ENCODE results near the gene GATA3.

The GATA3 gene

DNA sequence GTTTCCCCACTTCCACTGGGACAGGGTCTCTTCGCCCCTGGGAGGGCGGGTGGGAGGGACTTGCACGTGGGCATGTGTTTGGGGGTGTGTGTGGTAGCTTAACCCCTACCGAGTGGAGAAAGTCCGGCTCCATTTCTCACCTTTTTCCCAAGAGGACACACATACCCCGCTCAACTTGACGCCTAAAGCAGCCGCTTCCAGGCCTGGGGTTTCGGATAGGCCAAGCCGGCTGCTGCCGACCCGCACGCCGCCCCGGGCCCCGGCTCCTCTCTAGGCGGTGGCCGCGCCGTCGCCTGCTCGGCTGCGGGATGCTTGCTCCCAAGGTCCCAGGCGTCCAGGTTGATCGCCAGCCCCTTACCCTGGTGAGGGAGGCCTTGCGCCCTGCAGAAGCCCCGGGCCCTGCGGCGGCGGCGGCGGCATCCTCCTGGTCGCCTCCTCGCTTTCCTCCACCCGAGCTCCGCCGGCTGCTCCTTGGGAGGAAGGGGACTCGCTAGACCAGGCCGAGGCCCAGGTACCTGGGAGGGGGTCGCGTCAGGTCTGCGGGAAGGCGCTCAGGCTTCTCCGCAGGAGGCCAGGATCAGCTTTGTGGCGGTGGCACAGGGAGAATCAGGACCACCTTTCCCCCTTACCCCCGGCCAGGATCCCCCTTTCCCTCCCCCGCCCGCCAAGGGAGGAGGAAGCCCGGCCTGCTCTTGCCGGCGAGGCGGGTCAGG, 3.2 kb upstream of the GATA3 start:
- DNase-seq: no peak

DNA sequence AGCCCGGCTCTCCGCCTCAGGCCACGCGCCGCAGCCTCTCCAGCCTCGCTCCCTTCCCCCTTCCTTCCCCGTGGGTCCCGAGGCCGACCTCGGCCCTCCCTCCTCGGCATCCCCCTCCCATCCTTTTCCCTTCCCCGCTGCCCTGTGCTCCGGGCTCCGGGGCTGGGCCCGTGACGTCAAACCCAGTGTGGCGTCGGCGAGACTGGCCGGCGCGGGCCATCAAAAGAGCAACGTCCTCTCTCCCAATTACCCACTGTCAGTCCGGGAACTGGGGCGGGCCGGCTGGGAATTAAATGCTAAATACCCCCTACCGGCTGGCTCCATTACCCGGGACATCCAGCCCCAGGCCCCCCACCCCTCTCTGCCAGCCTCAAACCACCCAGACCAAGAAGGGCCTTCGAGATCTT, 2.6 kb upstream of the GATA3 start:
- DNase-seq: no peak

DNA sequence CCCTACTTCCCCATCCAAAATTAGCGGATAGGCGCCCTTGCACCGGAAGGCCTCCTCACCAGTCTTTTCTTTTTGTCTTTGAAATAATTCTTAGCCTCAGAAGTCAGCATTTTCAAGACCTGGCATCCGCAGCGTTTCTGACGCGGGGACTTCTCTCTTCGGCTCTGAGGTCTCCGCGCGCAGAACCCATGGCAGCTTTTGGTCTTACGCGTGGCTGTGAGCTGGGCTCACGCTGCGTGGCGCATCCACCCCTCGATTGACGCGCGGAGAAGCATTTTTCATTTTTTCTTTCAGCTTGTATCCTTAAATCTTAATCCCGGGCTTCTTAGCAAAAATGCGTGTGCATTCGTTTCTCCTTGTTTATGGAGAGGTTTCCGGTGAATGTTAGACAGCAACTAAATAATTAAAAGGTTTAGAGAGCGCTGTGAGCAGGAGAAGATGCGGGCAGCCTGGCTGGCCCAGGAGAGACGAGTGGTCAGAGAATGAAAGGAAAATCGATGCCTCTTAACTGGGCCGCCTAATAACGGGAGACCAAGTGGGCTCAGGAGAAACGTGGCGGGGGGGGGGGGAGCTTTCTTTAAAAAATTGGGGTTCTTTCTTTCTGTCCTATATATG, 2.0 kb upstream of the GATA3 start:
- DNase-seq: no peak

DNA sequence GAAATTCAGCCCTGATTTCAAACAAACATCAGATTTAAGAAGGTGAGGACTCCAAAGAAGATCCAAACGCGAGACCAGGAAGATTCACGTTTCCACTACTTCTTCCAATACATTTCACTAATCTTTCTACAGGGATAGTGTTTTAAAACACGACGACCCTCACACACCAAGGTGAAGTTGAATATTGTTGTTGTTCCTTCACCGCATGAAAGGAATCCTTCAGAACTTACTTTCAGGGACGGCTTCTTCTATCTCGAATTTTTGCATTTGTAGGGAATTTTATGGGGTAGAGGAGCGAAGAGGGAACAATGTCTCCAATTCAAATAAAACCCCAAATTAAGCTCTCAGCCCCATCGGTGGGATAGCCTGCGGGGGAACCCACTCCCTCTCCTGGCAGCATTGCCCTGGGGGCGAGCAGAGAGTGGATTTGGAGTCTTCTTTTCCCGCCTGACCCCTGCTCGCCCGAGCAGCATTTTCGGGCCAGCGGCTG, 1.5 kb upstream of the GATA3 start:
- DNase-seq: no peak

DNA sequence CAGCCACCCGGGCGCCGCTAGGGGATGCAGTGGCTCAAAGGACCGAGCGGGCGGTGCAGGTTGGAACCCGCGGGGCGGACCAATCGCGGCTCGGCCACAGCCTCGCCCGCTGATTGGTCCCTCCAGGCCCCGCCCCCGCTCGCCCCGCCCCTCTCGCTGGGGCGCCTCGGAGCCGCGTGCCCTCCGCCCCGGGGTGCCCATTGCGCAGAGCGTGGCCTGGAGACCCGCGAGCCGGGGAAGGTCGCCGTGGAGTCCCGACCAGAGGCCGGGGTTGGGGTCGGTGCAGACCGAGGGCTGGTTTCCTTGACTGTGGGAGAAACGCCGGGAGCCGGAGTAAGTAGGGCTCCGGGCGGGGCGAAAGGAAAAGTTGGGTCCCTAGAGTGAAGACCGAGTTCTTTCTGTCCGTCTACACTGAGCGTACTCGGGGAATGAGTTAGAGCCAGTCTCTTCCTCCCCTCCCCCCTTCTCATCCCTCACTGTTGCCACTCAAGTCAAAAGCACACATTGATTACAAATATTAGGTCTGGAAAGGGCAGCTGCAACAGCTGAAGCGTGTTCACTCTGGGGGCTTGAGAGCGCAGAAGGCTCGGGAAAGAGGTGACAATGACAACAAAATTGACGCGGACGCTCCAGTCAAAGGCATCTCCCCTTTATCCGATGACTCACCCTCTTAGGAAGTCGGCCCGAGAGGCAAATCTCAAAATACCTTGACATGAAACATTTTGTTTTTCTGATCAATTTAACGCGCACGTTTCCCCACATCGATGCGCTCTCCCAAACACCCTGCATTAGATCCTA, 843 bp upstream of the GATA3 start:
- peak; percentile 92 for DNase-seq

DNA sequence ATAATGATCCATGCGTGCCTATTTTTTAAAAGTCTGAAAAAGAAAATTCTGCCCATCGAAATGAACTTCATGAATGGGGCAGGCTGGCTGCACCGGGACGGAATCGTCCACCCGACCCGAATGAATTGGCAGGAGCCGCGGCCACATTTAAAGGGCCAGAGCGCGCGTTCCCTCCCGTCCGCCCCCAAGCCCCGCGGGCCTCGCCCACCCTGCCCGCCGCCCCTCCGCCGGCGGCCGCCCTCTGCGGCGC, 319 bp upstream of the GATA3 start:
- DNase-seq: no peak

DNA sequence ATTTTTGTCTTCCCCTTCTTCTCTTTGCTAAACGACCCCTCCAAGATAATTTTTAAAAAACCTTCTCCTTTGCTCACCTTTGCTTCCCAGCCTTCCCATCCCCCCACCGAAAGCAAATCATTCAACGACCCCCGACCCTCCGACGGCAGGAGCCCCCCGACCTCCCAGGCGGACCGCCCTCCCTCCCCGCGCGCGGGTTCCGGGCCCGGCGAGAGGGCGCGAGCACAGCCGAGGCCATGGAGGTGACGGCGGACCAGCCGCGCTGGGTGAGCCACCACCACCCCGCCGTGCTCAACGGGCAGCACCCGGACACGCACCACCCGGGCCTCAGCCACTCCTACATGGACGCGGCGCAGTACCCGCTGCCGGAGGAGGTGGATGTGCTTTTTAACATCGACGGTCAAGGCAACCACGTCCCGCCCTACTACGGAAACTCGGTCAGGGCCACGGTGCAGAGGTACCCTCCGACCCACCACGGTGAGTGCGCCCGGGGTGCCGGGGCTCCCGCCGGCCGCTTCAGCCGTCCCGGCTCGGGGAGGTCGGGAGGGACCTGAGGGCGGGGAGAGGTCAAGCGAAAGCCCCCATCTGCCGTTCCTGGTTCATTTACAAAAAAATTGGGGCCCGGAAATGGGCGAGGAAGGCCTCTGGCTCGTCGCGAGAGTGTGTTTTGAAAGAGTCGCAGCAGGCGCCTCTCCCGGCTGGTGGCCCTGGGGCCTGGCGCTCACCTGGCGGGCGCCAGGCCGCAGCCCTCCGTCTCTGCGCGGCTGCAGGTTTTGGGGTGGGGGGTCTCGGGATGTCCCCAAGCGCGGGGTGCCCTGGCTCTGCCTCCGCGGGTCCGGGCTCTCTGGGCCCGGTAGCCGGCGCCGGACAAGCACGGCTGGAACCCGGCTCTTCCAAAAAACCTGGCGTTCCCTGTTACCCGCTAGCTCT, 1.2 kb downstream of the GATA3 start:
- no peak for DNase-seq

DNA sequence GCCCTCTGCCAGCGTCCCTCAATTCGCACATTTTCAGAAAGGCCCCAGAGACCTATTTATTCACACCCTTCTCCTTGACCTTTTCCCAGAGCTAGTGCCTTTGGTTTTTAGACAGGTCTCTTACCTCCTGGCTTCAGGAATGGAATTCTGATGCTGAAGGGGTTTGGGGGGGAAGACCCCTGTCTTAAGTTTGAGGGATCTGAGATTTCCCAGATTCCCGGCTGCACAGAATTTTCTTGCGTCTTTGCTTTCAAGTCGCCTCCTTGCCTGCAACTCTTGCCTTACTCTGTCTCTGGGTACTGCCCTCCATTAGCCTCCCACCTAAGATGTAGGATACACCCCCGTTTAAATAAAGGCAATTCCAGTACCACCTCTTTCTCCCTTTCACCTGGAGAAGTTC, 1.9 kb downstream of the GATA3 start:
- no peak for DNase-seq

DNA sequence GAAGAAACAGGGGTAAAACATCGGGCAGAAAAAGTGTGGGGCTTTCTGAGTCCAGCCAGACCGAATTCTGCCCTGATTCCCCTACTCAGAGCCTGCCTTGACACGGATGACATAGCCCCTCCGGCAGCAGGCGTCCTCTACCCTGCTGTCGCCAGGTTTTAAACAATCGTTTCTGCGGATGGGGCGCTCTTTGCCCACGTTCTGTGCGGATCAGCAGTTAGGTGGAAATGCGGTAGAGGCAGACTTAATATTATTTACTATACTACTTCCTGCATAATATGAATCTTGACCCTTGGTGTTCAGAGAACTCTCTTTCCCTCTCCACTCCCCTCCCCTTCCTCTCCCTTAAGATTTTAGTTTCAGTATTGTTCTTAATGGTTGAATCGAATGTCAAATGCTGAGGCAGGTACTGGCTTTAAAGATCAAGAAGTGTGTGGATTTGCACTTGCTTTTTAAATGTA, 2.4 kb downstream of the GATA3 start:
- DNase-seq: no peak

DNA sequence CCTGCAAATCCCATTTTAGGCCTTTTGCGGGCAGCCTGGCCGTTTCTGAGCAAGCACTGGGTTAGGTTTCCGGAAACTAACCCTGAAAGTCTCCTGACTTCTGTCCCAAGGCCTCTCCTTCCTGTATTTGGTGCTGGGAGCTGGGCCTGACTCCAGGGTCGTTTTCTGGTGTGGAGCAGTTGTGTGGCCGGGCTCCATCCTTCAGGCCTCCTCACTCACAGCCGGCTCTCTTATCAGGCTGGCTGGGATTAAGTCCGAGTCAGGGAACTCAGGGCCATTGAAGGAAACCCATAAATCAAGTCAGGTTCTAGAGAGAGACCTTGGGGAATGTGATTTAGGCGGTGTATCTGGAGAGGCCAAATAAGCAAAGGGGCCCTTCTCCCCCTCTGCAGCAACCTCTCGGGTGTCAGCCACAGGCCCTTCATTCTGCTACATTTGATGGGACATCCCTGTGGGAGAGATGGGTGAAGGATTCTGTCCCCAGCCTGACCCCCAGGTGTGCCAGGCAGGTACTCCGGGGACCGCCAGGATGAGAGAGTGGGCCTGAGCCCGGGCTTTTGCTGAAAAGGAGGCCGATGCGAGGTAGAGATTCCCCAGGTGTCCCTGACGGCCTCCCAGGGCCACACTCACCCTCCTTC, 3.3 kb downstream of the GATA3 start:
- DNase-seq: no peak

DNA sequence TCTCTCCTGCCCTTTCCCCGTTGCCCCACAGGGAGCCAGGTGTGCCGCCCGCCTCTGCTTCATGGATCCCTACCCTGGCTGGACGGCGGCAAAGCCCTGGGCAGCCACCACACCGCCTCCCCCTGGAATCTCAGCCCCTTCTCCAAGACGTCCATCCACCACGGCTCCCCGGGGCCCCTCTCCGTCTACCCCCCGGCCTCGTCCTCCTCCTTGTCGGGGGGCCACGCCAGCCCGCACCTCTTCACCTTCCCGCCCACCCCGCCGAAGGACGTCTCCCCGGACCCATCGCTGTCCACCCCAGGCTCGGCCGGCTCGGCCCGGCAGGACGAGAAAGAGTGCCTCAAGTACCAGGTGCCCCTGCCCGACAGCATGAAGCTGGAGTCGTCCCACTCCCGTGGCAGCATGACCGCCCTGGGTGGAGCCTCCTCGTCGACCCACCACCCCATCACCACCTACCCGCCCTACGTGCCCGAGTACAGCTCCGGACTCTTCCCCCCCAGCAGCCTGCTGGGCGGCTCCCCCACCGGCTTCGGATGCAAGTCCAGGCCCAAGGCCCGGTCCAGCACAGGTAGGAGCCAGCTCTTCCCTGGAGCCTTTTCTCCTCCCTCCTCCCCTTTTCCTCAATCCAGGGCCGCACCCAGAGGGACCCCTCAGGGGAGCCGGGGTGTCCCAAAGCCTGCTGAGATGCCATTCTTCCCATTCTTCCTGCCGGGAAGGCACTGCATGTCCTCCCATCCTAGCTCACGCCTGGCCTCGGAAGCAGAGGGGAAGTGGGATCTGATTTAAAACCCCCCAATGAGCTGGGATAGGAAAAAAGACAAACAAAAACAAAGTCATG, 4.0 kb downstream of the GATA3 start:
- no peak for DNase-seq

DNA sequence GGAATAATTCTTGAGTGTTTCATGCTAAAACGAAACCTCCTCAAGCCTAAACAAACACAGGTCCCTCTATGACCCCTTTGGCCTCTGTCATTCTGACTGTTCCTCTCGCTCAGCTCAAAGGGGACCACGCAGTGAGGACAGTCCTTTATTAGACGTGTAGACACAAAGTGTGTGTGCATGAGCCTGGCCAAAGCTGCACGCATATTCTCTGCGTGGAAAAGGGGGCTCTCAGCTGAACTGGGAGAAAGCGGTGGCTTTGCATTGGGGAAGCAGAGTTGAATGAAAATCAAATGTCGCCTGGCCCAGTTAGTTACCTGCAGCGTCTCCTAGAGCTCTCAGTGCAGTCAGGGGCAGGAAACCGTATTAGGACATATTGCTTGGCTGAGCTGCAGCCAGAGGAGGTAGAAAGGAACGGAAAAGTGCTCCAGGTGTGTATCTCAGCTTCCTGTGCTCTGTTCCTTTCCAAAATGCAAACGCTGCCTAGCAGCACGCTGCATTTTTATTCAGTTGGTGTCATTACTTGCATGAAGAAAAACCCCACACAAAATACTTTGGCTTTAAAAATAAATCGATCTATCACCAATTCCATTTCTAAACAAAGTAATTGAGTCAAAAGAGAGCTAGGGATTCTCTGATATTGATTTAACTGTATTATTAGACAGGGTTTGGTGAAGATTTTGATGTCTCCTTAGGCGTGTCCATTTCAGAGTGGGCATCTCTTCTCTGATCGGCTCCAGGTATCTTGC, 4.9 kb downstream of the GATA3 start:
- no peak for DNase-seq

DNA sequence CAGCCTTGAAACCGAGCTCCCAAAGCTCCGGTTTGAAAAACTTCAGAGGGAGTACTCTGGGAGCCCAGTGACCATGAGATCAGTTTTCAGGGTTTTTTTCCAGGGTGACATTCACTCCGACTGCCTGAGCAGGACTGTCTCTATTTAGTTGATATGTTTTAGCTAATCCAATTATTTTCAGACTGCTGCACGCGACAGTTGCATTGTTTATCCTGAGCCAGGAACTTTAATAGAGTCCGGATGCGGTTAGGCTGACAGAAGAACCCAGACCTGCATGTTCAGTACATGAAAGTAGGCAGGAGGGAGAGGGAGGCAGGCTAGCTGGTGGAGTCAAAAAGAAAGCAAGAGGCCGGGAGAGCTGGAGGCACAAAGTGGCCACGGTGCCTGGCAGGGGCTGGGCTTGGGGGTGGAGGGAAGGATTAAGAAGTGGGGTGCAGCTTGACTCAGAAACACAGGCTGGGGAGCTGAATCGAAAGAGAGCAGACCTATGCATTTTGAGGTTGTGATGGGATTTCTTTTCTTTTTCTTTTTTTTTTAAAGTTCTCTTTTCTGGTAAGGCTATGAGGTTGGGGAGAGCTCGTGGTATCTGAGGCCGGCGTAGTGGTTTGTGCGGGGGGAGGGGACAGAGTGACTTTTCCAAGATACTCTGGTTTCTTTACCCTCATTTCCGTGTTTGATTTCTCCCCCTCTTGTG, 5.7 kb downstream of the GATA3 start:
- no peak for DNase-seq

DNA sequence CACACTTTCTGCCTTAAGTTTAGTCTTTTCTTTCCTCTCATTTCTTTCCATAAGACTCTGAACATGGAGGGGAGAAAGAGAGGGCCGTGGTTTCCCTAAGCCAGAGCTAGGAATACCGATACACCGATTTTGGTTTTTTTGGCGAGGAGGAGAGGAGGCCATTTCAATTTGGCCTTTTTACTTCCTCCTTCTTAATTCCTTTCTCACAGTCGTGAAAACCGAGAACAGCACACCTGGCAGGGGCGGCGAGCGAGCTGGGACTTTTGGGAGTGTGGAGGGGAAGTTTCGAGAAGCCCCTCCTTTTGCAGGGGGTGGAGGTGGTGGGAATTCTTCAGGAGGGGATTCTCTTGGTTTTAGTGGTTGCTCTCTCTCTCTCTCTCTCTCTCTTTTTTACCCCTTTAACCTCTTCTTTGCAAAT, 6.2 kb downstream of the GATA3 start:
- DNase-seq: no peak

DNA sequence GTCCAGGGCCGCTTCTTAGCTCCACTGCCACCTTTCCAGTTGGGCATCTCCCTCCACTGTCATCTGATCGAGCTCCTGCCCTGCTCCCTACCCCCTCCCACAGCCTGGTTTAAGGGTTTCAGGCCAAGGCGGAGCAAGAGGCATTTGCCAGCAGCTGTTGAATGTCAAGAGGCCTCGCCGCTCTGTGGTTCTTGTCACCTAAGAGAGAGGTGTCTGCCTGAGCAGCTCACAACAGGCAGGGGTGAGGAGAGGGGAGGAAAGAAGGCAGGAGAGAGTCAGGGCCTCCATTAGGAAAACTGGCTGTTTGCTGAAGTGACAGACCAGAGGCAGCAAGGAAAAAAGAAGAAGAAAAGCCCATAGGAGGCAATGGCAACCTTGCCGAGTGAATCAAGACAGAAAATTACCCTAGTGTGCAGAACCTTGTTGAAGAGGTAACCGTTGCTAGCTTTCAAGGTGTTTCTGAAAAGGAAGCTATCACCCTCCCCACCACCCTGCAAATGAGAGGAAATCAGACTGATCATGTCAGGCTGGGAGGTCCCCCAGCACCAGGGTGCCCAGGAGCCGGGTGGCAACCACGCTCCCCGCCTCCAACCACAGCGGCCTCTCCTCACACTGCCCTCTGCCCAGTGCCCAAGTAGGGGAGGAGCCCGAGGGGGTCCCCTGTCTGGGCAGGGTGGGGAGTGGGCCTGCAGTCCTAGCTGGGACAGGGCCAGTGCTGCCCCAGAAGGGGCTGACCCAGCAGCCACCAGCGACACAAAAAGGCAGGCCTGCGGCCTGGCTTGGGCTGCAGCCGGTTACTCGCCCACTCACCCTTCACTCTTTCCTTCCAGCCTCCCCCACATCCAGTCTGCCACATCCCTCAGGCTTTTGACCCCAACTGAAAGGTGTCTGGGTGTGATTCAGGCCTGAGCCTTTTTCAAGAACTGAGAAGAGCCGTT, 7.1 kb downstream of the GATA3 start:
- DNase-seq: no peak

DNA sequence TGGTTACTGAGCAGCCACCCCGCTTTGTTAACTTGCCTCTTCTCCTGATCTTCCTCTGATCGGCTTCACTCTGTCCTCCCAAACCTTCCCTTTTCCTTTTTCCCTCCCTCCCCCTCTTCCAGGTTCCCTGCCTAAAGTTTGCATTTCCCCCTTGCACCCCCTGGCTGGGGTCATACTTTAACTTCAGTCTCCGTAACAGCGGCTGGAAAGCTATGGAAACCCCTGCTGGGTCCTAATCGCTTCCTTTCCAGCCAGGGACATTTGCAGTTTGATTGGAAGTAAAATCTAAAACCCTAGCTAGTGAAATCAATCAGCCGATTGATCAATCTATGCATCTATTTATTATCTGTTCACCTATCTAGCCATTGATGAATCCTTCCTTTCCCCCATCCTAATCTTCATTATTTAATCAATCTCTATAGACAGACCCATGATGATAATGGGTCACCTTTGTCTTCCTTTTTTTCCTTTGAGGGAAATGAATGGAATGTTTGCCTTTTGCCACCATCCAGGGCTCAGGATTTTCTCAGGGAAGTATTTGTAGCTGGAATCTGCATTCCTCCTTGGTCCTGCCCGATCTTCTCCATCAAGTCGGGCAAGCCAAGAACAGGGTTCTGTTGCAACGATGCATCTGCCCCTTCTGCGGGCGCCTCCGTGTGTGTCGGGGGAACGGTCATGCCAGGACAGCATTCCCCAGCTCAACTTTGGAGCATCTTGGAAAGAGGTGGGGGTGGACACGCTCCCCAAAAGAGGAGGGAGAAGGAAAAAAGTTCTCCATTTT, 8.8 kb downstream of the GATA3 start:
- no peak for DNase-seq

DNA sequence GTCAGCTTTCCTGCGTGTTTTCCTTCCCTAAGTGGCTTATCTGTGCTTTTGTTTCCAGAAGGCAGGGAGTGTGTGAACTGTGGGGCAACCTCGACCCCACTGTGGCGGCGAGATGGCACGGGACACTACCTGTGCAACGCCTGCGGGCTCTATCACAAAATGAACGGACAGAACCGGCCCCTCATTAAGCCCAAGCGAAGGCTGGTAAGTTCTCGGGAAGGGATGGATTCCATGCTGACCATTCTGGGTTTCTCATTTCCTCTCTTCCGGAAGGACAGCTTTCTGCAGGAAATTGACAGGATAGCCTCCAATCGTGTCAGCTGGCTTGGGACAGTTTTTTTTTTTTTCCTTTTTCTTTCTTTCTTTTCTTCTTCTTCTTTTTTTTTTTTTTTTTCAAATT, 9.4 kb downstream of the GATA3 start:
- no peak for DNase-seq

DNA sequence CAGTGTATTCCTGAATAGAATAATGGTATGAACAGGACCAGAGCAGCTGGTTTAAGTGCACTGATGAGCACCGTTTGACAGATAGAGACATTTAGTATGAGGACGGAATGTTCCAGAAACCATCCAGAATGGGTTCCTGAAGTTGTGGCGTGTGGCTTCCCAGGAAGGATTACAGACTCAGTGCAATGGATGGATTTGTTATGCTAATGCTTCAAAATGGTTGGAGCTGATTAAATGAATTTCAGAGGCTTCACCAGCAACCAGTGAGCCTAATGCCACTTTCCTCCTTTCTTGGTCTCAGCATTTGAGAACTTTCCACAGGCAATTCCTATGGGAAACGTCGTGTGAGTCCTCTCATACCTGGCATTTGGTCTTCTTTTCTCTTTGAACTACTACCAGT, 9.9 kb downstream of the GATA3 start:
- no peak for DNase-seq
